ENCODE results near the gene SEPTIN10.

The SEPTIN10 gene

GRCh38 chr2:109647636-109648035 is 33.9 kb upstream of the SEPTIN10 start:
- TF ChIP-seq ESRRG (CRISPR knock-in tag; IDR thresholded peaks at IDR 0.05) (no peak), CSDC2 (CRISPR knock-in tag; IDR thresholded peaks at IDR 0.05) (no peak), SNAI2 (CRISPR knock-in tag; IDR thresholded peaks at IDR 0.05) (no peak), TOX (CRISPR knock-in tag; IDR thresholded peaks at IDR 0.05; ENCODE audit: borderline replicate concordance) (no peak), POU6F1 (CRISPR knock-in tag; IDR thresholded peaks at IDR 0.05; ENCODE audit: borderline replicate concordance, low read depth) (no peak), ZFP3 (CRISPR knock-in tag; IDR thresholded peaks at IDR 0.05) (no peak), BACH2 (CRISPR knock-in tag; IDR thresholded peaks at IDR 0.05; ENCODE audit: borderline replicate concordance) (no peak), ISL1 (CRISPR knock-in tag; IDR thresholded peaks at IDR 0.05) (no peak), ZFP30 (CRISPR knock-in tag; IDR thresholded peaks at IDR 0.05) (no peak)
- TF ChIP-seq, protein P1, sequence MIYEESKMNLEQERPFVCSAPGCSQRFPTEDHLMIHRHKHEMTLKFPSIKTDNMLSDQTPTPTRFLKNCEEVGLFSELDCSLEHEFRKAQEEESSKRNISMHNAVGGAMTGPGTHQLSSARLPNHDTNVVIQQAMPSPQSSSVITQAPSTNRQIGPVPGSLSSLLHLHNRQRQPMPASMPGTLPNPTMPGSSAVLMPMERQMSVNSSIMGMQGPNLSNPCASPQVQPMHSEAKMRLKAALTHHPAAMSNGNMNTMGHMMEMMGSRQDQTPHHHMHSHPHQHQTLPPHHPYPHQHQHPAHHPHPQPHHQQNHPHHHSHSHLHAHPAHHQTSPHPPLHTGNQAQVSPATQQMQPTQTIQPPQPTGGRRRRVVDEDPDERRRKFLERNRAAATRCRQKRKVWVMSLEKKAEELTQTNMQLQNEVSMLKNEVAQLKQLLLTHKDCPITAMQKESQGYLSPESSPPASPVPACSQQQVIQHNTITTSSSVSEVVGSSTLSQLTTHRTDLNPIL (CRISPR knock-in tag; IDR thresholded peaks at IDR 0.05; ENCODE audit: low read depth), result no peak
- ATAC-seq, result peak; percentile 33; the same call in 1 of the 3 replicates

GRCh38 chr2:109646961-109647360 is 33.2 kb upstream of the SEPTIN10 start:
- TF ChIP-seq OSR1 (CRISPR knock-in tag; IDR thresholded peaks at IDR 0.05) (no peak), CSRNP3 (CRISPR knock-in tag; IDR thresholded peaks at IDR 0.05) (no peak), SNAI2 (CRISPR knock-in tag; IDR thresholded peaks at IDR 0.05) (no peak), ESRRG (CRISPR knock-in tag; IDR thresholded peaks at IDR 0.05) (no peak), TOX (CRISPR knock-in tag; IDR thresholded peaks at IDR 0.05; ENCODE audit: borderline replicate concordance) (no peak), PPARA (CRISPR knock-in tag; IDR thresholded peaks at IDR 0.05; ENCODE audit: borderline replicate concordance) (no peak), ZNF70 (CRISPR knock-in tag; IDR thresholded peaks at IDR 0.05) (no peak), ZFP30 (CRISPR knock-in tag; IDR thresholded peaks at IDR 0.05) (no peak)
- TF ChIP-seq, protein P1 (CRISPR knock-in tag; IDR thresholded peaks at IDR 0.05; ENCODE audit: low read depth), result no peak
- peak; percentile 29; the same call in 1 of the 3 replicates for ATAC-seq

DNA sequence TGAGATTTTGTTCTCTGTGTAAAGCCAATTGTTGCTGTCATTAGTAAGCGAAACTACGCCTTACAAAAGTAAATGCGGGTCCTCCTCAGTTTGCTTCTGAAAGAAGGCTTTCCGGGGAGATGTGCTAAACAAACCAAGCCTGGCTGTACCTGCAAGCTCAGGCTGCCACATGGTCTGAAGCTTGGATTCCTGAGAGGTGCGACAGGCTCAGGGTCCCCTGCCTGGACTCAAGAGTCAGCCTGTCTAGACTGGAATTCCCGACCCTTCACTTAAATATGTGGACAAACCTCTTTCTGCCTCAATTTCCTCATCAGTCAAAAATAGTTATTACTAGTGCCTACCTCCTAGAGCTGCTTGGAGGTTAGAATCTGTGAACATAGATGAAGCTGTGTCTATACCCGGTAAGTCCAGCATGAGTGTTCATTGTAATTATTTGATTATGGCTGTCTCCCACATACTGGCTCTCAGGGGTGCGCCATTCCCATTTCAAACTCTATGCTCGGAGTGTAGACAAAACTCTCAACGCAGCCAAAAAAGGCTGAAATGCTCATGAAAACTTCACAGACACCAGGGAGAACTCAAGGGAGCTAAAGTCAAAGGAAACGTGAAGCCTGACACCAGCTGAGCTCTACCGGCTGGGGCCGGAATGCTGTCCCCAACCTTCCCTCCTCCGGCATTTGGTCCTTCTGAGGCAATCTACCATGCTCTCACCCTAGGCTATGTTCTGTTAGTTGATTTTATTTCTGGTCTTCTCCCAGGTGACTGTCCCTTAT is 31.8 kb upstream of the SEPTIN10 start:
- TF ChIP-seq, protein P2, sequence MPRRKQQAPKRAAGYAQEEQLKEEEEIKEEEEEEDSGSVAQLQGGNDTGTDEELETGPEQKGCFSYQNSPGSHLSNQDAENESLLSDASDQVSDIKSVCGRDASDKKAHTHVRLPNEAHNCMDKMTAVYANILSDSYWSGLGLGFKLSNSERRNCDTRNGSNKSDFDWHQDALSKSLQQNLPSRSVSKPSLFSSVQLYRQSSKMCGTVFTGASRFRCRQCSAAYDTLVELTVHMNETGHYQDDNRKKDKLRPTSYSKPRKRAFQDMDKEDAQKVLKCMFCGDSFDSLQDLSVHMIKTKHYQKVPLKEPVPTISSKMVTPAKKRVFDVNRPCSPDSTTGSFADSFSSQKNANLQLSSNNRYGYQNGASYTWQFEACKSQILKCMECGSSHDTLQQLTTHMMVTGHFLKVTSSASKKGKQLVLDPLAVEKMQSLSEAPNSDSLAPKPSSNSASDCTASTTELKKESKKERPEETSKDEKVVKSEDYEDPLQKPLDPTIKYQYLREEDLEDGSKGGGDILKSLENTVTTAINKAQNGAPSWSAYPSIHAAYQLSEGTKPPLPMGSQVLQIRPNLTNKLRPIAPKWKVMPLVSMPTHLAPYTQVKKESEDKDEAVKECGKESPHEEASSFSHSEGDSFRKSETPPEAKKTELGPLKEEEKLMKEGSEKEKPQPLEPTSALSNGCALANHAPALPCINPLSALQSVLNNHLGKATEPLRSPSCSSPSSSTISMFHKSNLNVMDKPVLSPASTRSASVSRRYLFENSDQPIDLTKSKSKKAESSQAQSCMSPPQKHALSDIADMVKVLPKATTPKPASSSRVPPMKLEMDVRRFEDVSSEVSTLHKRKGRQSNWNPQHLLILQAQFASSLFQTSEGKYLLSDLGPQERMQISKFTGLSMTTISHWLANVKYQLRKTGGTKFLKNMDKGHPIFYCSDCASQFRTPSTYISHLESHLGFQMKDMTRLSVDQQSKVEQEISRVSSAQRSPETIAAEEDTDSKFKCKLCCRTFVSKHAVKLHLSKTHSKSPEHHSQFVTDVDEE (CRISPR knock-in tag; IDR thresholded peaks at IDR 0.05), result no peak
- no peak for ATAC-seq

DNA sequence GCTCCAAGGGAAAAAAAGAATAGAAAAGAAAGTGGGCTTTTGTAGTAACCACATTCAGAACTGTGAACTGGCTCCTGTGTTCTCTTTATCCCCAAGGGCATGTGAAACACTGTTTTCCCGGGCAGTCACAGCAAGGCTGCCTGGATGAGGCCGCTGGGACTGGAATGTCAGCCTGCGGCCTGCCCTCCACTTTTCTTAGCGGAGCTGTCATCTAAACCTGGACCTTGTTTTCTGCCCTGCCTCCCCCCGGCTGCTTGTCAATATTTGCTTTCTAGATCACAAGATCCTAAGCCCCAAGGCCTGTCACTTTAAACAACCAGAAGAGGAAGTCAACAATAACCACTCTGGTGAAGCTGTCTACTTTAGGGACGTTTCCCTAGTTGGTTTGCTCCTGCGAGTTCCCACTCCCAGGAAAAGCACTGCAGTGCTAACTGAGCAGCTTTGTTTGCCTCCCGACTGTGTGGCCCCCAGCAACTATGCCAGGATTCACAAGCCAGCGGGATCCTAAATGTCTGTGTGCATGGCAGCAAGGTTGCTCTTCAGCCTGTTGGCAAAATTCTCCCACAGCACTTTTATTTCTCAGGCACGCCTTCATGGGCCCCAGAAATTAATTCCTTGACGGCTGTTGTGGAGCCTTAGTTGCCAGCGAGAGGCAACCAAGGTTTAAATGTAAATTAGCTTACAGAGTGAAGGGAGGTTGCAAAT is 31.0 kb upstream of the SEPTIN10 start:
- ATAC-seq, result peak; percentile 66
- TF ChIP-seq ZNF565 (CRISPR knock-in tag; conservative IDR thresholded peaks at IDR 0.05; ENCODE audit: low read depth), result no peak
- TF ChIP-seq ZFP30 (CRISPR knock-in tag; IDR thresholded peaks at IDR 0.05), result no peak
- no peak for TF ChIP-seq ISL1 (CRISPR knock-in tag; IDR thresholded peaks at IDR 0.05)
- no peak for TF ChIP-seq RARB (CRISPR knock-in tag; IDR thresholded peaks at IDR 0.05)
- no peak for TF ChIP-seq BACH2 (CRISPR knock-in tag; IDR thresholded peaks at IDR 0.05; ENCODE audit: borderline replicate concordance)
- no peak for TF ChIP-seq ZFP3 (CRISPR knock-in tag; IDR thresholded peaks at IDR 0.05)
- TF ChIP-seq ESRRG (CRISPR knock-in tag; IDR thresholded peaks at IDR 0.05), result no peak
- no peak for TF ChIP-seq CSRNP3 (CRISPR knock-in tag; IDR thresholded peaks at IDR 0.05)
- TF ChIP-seq ARNTL (CRISPR knock-in tag; IDR thresholded peaks at IDR 0.05; ENCODE audit: borderline replicate concordance, low read depth), result no peak
- TF ChIP-seq, protein P1 (CRISPR knock-in tag; IDR thresholded peaks at IDR 0.05; ENCODE audit: low read depth), result no peak
- no peak for TF ChIP-seq ZNF70 (CRISPR knock-in tag; IDR thresholded peaks at IDR 0.05)
- TF ChIP-seq TCF4 (CRISPR knock-in tag; IDR thresholded peaks at IDR 0.05; ENCODE audit: borderline replicate concordance), result no peak
- TF ChIP-seq SNAI2 (CRISPR knock-in tag; IDR thresholded peaks at IDR 0.05), result no peak
